WTC11 (cell line): ENCODE measurements around the gene CXCL5. TPM values are rescaled to one million over a fixed set of nuclear protein-coding genes. Genes with fewer than 3 reads are reported as not detected.
A peak's percentile ranks its signal among the peaks of the same experiment; 100 is the strongest.
"Not testable (repeated sequence)": the region's sequence is repeated elsewhere in the genome, so short reads cannot be mapped to it uniquely, and the experiment has no call there.

ENCODE experiments used
- ATAC-seq: fragments of 200-7000 bp; cut with Tn5 transposase; 2 replicates; pipeline ENCODE4 v1.10.0; 2021; ENCODE audit warnings: mild to moderate bottlenecking, moderate library complexity
- CTCF ChIA-PET: fragments of 300-600 bp; sonication (Branson Sonifier 250); formaldehyde crosslinking; loops from one replicate; lab custom pipeline; 2021; ENCODE audit warnings: antibody characterized with exemption; lab: Charles Lee
- POLR2A ChIA-PET: fragments of 350-600 bp; sonication (Branson Sonifier 250); formaldehyde crosslinking; loops from one replicate; lab custom pipeline; 2021; ENCODE audit warnings: antibody characterized with exemption; lab: Charles Lee
- DNase-seq: peaks from one replicate; pipeline ENCODE4 v3.0.0; 2021; ENCODE audit warnings: low spot score
- H3K27ac Mint-ChIP-seq: 2 replicates; pipeline ENCODE4 v1.8.0; 2021; ENCODE audit warnings: mixed read lengths
- H3K27me3 Mint-ChIP-seq: 2 replicates; pipeline ENCODE4 v1.8.0; 2021; ENCODE audit warnings: low read depth, mild to moderate bottlenecking, moderate library complexity, mixed read lengths
- H3K36me3 Mint-ChIP-seq: 2 replicates; pipeline ENCODE4 v1.8.0; 2021; ENCODE audit warnings: mixed read lengths
- H3K4me1 Mint-ChIP-seq: 2 replicates; pipeline ENCODE4 v1.8.0; 2022; ENCODE audit warnings: mixed read lengths
- H3K4me3 Mint-ChIP-seq: 2 replicates; pipeline ENCODE4 v1.8.0; 2021; ENCODE audit warnings: mild to moderate bottlenecking, moderate library complexity, mixed read lengths
- H3K9me3 Mint-ChIP-seq: 2 replicates; pipeline ENCODE4 v1.8.0; 2021; ENCODE audit warnings: mixed read lengths
- ESRRA ChIP-seq: sonication (generic); formaldehyde crosslinking; IDR thresholded peaks from 2 replicates; pipeline ENCODE4 v1.8.1; 2022; ENCODE audit warnings: mild to moderate bottlenecking, missing genetic modification reagents, borderline replicate concordance
- ETV6 ChIP-seq: sonication (generic); formaldehyde crosslinking; IDR thresholded peaks from 2 replicates; pipeline ENCODE4 v1.8.1; 2022; ENCODE audit warnings: mild to moderate bottlenecking, missing genetic modification reagents
- JAZF1 ChIP-seq: fragments of 250-450 bp; sonication (Bioruptor Pico); IDR thresholded peaks from 2 replicates; pipeline ENCODE4 v1.9.0; 2021; ENCODE audit warnings: moderate library complexity, mild to moderate bottlenecking, inconsistent platforms
- MYBL2 ChIP-seq: sonication (generic); formaldehyde crosslinking; IDR thresholded peaks from 2 replicates; pipeline ENCODE4 v1.8.1; 2023; ENCODE audit warnings: mild to moderate bottlenecking, moderate library complexity, missing genetic modification reagents
- NFYB ChIP-seq: sonication (generic); formaldehyde crosslinking; conservative IDR thresholded peaks from 2 replicates; pipeline ENCODE4 v1.8.0; 2022; ENCODE audit warnings: low read depth, missing genetic modification reagents
- PRRX2 ChIP-seq: fragments of 250-450 bp; sonication (Bioruptor Pico); IDR thresholded peaks from 2 replicates; pipeline ENCODE4 v1.8.0; 2021; ENCODE audit warnings: mild to moderate bottlenecking
- TEAD1 ChIP-seq: sonication (generic); formaldehyde crosslinking; IDR thresholded peaks from 2 replicates; pipeline ENCODE4 v1.8.0; 2022; ENCODE audit warnings: mild to moderate bottlenecking, missing genetic modification reagents
- ZBTB21 ChIP-seq: sonication (generic); formaldehyde crosslinking; IDR thresholded peaks from 2 replicates; pipeline ENCODE4 v1.8.1; 2023; ENCODE audit warnings: mild to moderate bottlenecking, missing genetic modification reagents, borderline replicate concordance
- total RNA-seq: library from RNA; stranded (reverse); gene quantifications from 3 replicates; pipeline ENCODE4 v1.2.3, GENCODE V29; 2021
- TF ChIP-seq, protein P1 (sequence below): sonication (generic); formaldehyde crosslinking; IDR thresholded peaks from 2 replicates; pipeline ENCODE4 v1.8.1; 2023; ENCODE audit warnings: mild to moderate bottlenecking, missing genetic modification reagents
- TF ChIP-seq, protein P2 (sequence below): sonication (generic); formaldehyde crosslinking; IDR thresholded peaks from 2 replicates; pipeline ENCODE4 v1.8.1; 2023; ENCODE audit warnings: mild to moderate bottlenecking, moderate library complexity, missing genetic modification reagents
- TF ChIP-seq, protein P3 (sequence below): fragments of 200-600 bp; IDR thresholded peaks from 2 replicates; pipeline ENCODE4 v1.8.0; 2022; ENCODE audit warnings: antibody characterized with exemption
- TF ChIP-seq, protein P4 (sequence below): sonication (generic); formaldehyde crosslinking; IDR thresholded peaks from 2 replicates; pipeline ENCODE4 v1.8.0; 2022; ENCODE audit warnings: mild to moderate bottlenecking, missing genetic modification reagents
- TF ChIP-seq, protein P5 (sequence below): sonication (generic); formaldehyde crosslinking; IDR thresholded peaks from 2 replicates; pipeline ENCODE4 v1.8.0; 2022; ENCODE audit warnings: mild to moderate bottlenecking, missing genetic modification reagents

CXCL5 gene
- total RNA-seq, 1 experiment from 2014 or later = 3.6 TPM

DNA sequence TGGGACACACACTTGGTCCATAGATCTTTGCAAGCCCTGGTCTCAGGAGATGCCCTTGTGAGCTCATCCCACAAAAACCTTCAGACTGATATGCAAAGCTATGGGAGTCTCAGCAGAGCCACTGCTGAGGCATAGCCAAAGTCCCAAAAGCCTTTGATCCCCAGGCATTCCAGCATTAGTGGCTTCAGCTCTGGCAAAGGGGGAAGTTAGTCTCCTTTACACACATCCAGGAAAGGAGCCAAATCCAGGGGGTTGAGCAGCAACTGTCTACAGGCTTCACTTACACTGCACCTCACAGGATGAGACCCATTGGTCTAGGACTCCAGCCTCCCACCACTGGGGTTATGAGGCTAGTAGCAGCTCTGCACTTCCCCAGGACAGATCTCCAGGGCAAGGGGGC, 30.6 kb downstream of the CXCL5 start:
- ChIA-PET POLR2A (no interaction called here), CTCF (no interaction called here)
- H3K27ac Mint-ChIP-seq = no peak overlapping the region
- ATAC-seq (no peak), DNase-seq (no peak)
- peaks cover 6% of the 10 kb centered on the region; the same call in 1 of the 2 replicates for H3K27me3 Mint-ChIP-seq
- H3K4me1 Mint-ChIP-seq = peaks cover 3% of the 10 kb centered on the region
- H3K4me3 Mint-ChIP-seq = no peak overlapping the region
- peaks cover 36% of the 10 kb centered on the region for H3K36me3 Mint-ChIP-seq
- H3K9me3 Mint-ChIP-seq = peaks cover 39% of the 10 kb centered on the region
- no peak for TF ChIP-seq MYBL2 (CRISPR knock-in tag)
- TF ChIP-seq, protein P1, sequence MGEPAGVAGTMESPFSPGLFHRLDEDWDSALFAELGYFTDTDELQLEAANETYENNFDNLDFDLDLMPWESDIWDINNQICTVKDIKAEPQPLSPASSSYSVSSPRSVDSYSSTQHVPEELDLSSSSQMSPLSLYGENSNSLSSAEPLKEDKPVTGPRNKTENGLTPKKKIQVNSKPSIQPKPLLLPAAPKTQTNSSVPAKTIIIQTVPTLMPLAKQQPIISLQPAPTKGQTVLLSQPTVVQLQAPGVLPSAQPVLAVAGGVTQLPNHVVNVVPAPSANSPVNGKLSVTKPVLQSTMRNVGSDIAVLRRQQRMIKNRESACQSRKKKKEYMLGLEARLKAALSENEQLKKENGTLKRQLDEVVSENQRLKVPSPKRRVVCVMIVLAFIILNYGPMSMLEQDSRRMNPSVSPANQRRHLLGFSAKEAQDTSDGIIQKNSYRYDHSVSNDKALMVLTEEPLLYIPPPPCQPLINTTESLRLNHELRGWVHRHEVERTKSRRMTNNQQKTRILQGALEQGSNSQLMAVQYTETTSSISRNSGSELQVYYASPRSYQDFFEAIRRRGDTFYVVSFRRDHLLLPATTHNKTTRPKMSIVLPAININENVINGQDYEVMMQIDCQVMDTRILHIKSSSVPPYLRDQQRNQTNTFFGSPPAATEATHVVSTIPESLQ (CRISPR knock-in tag) = no peak
- no peak for TF ChIP-seq NFYB (CRISPR knock-in tag)

DNA sequence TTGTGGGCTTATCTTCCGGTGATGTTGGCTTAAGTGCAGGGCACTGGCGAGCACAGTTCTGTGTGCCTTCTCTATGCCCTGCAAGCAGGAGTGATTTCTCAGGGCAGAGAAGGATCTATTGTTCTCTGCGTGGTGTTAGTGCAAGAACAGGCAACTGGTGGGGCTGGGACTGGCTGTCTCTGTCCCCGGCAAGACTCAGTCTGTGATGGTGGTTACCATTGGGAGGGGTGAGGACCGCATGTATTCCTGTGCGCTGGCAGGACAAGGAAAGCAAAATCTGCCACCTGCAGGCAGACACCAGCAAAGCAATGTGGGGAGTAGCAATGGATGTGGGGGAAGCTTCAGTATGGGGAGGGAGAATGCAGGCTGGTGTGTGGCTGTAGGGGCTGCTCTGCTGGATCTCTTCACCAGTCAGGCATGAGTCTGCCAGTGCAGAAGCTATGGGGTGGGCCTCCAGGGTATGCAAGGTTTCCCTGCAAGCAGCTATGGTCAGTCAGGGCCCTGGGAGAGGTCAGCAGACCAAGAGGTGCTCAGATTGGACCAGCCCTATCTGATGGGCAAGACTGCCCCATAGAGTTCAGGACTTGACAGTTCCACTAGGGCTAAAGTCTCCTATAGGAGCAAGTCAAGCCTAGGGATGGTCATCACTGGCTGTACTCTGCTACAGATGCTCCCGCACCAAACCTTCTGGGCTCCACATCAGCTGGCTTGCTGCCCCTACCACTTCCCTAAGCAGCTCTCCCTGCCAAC, 33.4 kb downstream of the CXCL5 start:
- peak; percentile 98 for ATAC-seq
- peaks cover 6% of the 10 kb centered on the region for H3K27me3 Mint-ChIP-seq
- H3K9me3 Mint-ChIP-seq = peaks cover 41% of the 10 kb centered on the region
- CTCF ChIA-PET = interaction anchor here (0.6 to 1.7 kb wide), 32 partner anchors 9 to 391 kb away, joined by 3 to 13 read pairs (median 4); partner anchors contain the start of genes CXCL3, CXCL5, PF4 and PF4V1
- TF ChIP-seq ESRRA (CRISPR knock-in tag) (no peak), PRRX2 (no peak), ETV6 (CRISPR knock-in tag) (peak; percentile 59; the same call in 1 of the 2 replicates), TEAD1 (CRISPR knock-in tag) (peak; percentile 49; the same call in 1 of the 2 replicates)
- TF ChIP-seq, protein P2, sequence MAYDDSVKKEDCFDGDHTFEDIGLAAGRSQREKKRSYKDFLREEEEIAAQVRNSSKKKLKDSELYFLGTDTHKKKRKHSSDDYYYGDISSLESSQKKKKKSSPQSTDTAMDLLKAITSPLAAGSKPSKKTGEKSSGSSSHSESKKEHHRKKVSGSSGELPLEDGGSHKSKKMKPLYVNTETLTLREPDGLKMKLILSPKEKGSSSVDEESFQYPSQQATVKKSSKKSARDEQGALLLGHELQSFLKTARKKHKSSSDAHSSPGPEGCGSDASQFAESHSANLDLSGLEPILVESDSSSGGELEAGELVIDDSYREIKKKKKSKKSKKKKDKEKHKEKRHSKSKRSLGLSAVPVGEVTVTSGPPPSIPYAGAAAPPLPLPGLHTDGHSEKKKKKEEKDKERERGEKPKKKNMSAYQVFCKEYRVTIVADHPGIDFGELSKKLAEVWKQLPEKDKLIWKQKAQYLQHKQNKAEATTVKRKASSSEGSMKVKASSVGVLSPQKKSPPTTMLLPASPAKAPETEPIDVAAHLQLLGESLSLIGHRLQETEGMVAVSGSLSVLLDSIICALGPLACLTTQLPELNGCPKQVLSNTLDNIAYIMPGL (CRISPR knock-in tag) = peak; percentile 41; the same call in 1 of the 2 replicates
- TF ChIP-seq, protein P3, sequence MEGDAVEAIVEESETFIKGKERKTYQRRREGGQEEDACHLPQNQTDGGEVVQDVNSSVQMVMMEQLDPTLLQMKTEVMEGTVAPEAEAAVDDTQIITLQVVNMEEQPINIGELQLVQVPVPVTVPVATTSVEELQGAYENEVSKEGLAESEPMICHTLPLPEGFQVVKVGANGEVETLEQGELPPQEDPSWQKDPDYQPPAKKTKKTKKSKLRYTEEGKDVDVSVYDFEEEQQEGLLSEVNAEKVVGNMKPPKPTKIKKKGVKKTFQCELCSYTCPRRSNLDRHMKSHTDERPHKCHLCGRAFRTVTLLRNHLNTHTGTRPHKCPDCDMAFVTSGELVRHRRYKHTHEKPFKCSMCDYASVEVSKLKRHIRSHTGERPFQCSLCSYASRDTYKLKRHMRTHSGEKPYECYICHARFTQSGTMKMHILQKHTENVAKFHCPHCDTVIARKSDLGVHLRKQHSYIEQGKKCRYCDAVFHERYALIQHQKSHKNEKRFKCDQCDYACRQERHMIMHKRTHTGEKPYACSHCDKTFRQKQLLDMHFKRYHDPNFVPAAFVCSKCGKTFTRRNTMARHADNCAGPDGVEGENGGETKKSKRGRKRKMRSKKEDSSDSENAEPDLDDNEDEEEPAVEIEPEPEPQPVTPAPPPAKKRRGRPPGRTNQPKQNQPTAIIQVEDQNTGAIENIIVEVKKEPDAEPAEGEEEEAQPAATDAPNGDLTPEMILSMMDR = peak; percentile 55
- TF ChIP-seq, protein P4, sequence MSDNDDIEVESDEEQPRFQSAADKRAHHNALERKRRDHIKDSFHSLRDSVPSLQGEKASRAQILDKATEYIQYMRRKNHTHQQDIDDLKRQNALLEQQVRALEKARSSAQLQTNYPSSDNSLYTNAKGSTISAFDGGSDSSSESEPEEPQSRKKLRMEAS (CRISPR knock-in tag) = peak; percentile 45
- POLR2A ChIA-PET = no interaction called here
- DNase-seq = peak; percentile 82
- H3K4me3 Mint-ChIP-seq = no peak overlapping the region
- H3K4me1 Mint-ChIP-seq = peaks cover 3% of the 10 kb centered on the region
- H3K27ac Mint-ChIP-seq = no peak overlapping the region
- peaks cover 38% of the 10 kb centered on the region for H3K36me3 Mint-ChIP-seq

DNA sequence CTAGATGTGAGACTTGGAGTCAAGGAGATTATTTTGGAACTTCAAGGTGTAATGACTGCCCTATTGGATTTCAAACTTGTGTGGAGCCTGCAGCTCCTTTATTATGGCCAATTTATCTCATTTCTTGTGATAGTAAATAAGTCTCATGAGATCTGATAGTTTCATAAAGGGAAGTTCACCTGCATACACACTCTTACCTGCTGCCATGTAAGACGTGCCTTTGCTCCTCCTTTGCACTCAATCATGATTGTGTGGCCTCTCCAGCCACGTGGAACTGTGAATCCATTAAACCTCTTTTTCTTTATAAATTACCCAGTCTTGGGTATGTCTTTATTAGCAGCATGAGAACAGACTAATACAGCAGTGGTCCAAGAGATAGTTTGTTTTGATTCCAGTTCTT, 35.8 kb downstream of the CXCL5 start:
- ChIA-PET POLR2A (no interaction called here), CTCF (no interaction called here)
- Mint-ChIP-seq H3K9me3 (peaks cover 53% of the 10 kb centered on the region), H3K27ac (no peak overlapping the region), H3K4me1 (peaks cover 3% of the 10 kb centered on the region), H3K36me3 (peaks cover 46% of the 10 kb centered on the region), H3K4me3 (no peak overlapping the region), H3K27me3 (peaks cover 6% of the 10 kb centered on the region)
- ATAC-seq = no peak
- no peak for DNase-seq
- TF ChIP-seq JAZF1 (CRISPR knock-in tag) = no peak
- TF ChIP-seq ZBTB21 (CRISPR knock-in tag) = no peak
- TF ChIP-seq, protein P5, sequence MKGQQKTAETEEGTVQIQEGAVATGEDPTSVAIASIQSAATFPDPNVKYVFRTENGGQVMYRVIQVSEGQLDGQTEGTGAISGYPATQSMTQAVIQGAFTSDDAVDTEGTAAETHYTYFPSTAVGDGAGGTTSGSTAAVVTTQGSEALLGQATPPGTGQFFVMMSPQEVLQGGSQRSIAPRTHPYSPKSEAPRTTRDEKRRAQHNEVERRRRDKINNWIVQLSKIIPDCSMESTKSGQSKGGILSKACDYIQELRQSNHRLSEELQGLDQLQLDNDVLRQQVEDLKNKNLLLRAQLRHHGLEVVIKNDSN (CRISPR knock-in tag) = no peak

DNA sequence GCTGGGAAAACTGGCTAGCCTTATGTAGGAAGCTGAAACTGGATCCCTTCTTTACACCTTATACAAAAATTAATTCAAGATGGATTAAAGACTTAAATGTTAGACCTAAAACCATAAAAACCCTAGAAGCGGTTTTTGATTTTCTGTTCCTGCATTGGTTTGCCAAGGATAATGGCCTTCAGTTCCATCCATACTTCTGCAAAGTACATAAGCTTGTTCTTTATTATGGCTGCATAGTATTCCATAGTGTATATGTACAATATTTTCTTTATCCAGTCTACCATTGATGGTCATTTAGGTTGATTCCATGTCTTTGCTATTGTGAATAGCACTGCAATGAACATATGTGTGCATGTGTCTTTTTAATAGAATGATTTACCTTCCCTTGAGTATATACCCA, 39.4 kb downstream of the CXCL5 start:
- ATAC-seq, DNase-seq, H3K27ac Mint-ChIP-seq, H3K27me3 Mint-ChIP-seq, POLR2A ChIA-PET, H3K4me3 Mint-ChIP-seq, H3K4me1 Mint-ChIP-seq, CTCF ChIA-PET: not testable (repeated sequence)
- Mint-ChIP-seq H3K36me3 (peaks cover 64% of the 10 kb centered on the region), H3K9me3 (peaks cover 73% of the 10 kb centered on the region)
